DND-41 (cell line): ENCODE results near the gene FSTL1.

Source experiments
- EZH2 ChIP-seq: IDR thresholded peaks from 3 replicates; pipeline ENCODE4 v1.6.1; 2012; ENCODE audit warnings: borderline replicate concordance, low read depth, mild to moderate bottlenecking, moderate library complexity, low read length, inconsistent platforms; ENCODE audit not compliant: severe bottlenecking
- TF ChIP-seq, protein P1 (sequence below): IDR thresholded peaks from 2 replicates; pipeline ENCODE4 v1.5.1; 2012; ENCODE audit warnings: borderline replicate concordance, low read length, moderate library complexity, mild to moderate bottlenecking; ENCODE audit not compliant: poor library complexity, severe bottlenecking; ENCODE audit errors: extremely low read depth

DNA sequence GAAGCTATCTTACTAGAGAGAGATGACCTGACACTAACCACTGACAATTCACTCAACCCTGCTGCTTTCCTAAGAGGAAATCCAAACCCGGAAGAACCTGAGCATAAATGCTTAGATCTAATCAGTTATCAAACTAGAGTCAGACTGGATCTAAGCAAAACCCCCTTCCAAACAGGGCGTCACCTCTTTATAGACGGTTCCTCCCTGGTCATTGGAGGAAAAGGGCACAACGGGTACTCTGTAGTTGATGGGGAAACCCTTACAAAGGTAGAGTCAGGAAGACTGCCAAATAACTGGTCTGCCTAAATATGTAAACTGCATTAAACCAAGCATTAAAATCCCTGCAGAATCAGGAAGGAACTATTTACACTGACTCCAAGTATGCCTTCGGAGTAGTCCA, 41.3 kb upstream of the FSTL1 start:
- TF ChIP-seq, protein P1, sequence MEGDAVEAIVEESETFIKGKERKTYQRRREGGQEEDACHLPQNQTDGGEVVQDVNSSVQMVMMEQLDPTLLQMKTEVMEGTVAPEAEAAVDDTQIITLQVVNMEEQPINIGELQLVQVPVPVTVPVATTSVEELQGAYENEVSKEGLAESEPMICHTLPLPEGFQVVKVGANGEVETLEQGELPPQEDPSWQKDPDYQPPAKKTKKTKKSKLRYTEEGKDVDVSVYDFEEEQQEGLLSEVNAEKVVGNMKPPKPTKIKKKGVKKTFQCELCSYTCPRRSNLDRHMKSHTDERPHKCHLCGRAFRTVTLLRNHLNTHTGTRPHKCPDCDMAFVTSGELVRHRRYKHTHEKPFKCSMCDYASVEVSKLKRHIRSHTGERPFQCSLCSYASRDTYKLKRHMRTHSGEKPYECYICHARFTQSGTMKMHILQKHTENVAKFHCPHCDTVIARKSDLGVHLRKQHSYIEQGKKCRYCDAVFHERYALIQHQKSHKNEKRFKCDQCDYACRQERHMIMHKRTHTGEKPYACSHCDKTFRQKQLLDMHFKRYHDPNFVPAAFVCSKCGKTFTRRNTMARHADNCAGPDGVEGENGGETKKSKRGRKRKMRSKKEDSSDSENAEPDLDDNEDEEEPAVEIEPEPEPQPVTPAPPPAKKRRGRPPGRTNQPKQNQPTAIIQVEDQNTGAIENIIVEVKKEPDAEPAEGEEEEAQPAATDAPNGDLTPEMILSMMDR: no peak
- TF ChIP-seq EZH2: no peak
